Coronary artery (tissue), 2 donors: ENCODE data around the gene C1QTNF8.
A peak's percentile ranks its signal among the peaks of the same experiment; 100 is the strongest.

Source experiments
- DNase-seq: peaks from one replicate; pipeline ENCODE4 v3.0.0-alpha.2; 2017; ENCODE audit warnings: low spot score
- H3K27ac ChIP-seq, 2 donors: fragments of 200-600 bp; sonication (generic); one replicate each; pipeline ENCODE4 v1.5.1; 2016 to 2019
- H3K4me3 ChIP-seq: fragments of 200-600 bp; sonication (generic); 2 replicates; pipeline ENCODE4 v1.5.1; 2016; ENCODE audit warnings: mild to moderate bottlenecking, moderate library complexity
- CTCF ChIP-seq: fragments of 200-600 bp; sonication (generic); IDR thresholded peaks from one replicate; pipeline ENCODE4 v1.5.1; 2019; ENCODE audit warnings: antibody characterized with exemption

Gene C1QTNF8

GRCh38 chr16:1108299-1109252 is 12.5 kb upstream of the C1QTNF8 start:
- no peak overlapping the region for H3K27ac ChIP-seq
- no peak for DNase-seq
- H3K4me3 ChIP-seq: no peak overlapping the region
- no peak for TF ChIP-seq CTCF

DNA sequence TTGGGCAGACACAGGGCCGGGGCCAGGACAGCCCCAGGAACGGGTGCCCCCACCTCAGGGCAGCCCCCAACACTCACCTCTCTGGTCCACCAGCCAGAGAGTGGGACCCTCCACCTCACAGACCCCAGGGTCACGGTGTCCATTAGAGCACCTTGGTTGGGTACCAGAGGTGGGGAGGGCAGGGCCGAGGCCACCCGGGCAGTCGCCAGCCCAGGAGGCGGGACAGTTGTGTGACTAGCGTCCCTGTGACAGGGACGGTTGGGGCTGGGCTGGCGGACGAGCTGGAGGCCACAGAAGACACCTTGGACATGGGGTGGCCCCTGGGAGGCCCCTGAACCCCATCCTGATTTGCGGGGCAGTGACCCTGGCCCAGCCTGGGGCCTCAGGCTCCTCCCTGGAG is 11.7 kb upstream of the C1QTNF8 start:
- Histone ChIP-seq H3K4me3 (no peak overlapping the region), H3K27ac (no peak overlapping the region)
- TF ChIP-seq CTCF: no peak
- no peak for DNase-seq

DNA sequence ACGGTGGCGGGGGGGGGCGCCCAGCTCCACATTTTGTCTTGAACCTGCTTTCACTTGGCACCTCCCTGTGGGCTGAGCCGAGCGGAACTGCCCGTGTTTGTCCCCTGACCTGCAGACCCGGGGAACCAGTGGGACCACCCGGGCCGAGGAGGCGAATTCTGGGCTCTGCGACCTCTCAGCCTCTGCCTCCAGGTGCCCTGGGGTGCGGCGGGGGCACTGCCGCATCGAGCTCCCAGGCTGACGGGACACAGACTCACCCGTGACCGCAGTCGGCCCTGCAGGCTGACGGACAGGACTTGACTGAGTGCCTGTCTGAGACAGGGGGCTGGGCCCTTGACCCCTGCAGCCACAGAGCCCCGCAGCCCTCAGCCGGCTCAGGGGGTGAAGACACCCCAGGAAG is 11.1 kb upstream of the C1QTNF8 start:
- H3K27ac ChIP-seq: no peak overlapping the region
- H3K4me3 ChIP-seq: no peak overlapping the region
- TF ChIP-seq CTCF: no peak
- DNase-seq: no peak

DNA sequence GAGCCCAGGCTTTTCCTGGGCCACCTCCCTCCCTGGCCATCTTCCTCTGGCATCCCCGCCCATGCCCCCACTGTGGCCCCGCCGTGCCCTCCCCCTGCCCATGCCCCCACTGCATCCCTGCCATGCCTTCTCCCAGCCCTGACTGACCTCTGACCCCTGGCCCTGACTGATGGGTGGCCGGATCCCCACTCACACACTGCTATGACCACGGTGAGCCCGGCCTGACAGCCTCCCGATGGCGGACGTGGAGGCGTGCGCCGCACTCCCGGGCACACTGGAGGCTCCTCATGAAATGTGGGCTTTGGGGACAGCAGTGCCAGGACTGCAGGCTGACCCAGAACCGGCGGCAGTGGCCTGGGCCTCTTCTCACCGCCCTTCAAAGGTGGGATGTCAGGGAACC is 10.6 kb upstream of the C1QTNF8 start:
- Histone ChIP-seq H3K27ac (no peak overlapping the region), H3K4me3 (no peak overlapping the region)
- DNase-seq: no peak
- TF ChIP-seq CTCF: no peak

DNA sequence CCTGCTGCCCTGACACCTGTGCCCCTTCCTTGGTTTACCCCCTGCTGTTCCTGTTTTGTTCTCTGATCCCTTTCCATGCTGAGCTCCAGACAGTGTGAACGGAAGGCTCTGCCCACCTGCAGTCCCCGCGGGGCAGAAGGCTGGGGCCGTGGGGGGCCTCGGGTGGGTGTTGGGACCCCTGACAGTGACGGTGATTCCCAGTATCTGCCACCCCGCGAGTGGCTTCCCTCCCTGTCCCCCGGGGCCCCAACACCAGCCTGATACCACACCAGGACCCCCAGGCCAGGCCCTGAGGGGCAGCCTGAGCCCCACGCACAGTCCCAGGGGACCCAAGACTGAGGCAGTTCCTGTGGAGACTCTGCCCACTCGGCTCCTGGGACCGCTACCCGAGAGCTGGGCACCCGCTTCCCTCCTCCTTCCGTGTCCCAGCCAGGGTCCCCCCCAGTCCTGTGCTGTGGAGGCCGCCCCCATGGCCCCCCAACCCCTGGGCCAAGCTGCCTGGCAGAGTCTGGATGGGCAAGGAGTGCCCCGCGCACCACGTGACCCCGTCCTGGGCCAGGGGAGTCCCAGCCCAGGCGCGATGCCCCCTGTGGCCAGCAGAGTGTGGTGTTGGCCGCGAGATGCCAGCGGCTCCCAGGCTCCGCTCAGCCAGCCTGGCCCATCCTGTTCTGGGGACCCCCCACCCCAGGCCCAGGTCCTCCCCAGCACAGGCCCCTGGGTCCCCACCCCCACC is 10.0 kb upstream of the C1QTNF8 start:
- TF ChIP-seq CTCF: peak; percentile 95
- DNase-seq: no peak
- H3K27ac ChIP-seq: no peak overlapping the region
- H3K4me3 ChIP-seq: no peak overlapping the region

GRCh38 chr16:1103636-1103980 is 7.6 kb upstream of the C1QTNF8 start:
- TF ChIP-seq CTCF: no peak
- Histone ChIP-seq H3K4me3 (no peak overlapping the region), H3K27ac (no peak overlapping the region)
- no peak for DNase-seq
